ENCODE data around the gene KLHL29. TPM values are rescaled to one million over a fixed set of nuclear protein-coding genes. Genes with fewer than 3 reads are reported as not detected.

KLHL29 gene
- total RNA-seq, 1 donor from 2014 or later, result 5.5 TPM

- peaks cover 13% of the 10 kb centered on the region for H3K4me1 ChIP-seq (ENCODE audit: insufficient read depth, low read length)
- peak overlapping the region; percentile 18 for H3K27ac ChIP-seq (ENCODE audit: low read depth, low read length)
- no peak for TF ChIP-seq CTCF (IDR thresholded peaks at IDR 0.05; ENCODE audit: insufficient read depth, low read depth, low read length)
- no peak for TF ChIP-seq EZH2 (IDR thresholded peaks at IDR 0.05; ENCODE audit: insufficient read depth, low read length)
- H3K9me3 ChIP-seq (ENCODE audit: insufficient read depth, low read depth, low read length), result peaks cover 11% of the 10 kb centered on the region
- peak overlapping the region; percentile 65 for H2AFZ ChIP-seq (ENCODE audit: low read depth, low read length)
- no peaks in the 10 kb centered on the region for H3K27me3 ChIP-seq (ENCODE audit: insufficient read depth, low read length)
- Mint-ChIP-seq H3K4me3 (ENCODE audit: unreplicated experiment) (no peak overlapping the region), H3K4me1 (ENCODE audit: low read depth, unreplicated experiment) (peaks cover 15% of the 10 kb centered on the region), H3K27ac (ENCODE audit: unreplicated experiment) (peak overlapping the region; percentile 94), H3K9me3 (ENCODE audit: unreplicated experiment) (peaks cover 20% of the 10 kb centered on the region), H3K36me3 (ENCODE audit: low read depth, unreplicated experiment) (peaks cover 9% of the 10 kb centered on the region), H3K27me3 (ENCODE audit: low read depth, unreplicated experiment) (peaks cover 9% of the 10 kb centered on the region)
- peak overlapping the region; percentile 34 for H3K4me2 ChIP-seq (ENCODE audit: low read length)
- peak overlapping the region; percentile 8 for H3K9ac ChIP-seq (ENCODE audit: low read length)
- no peak overlapping the region for H3K4me3 ChIP-seq (ENCODE audit: insufficient read depth, low read depth, low read length)
- no peaks in the 10 kb centered on the region for H3K36me3 ChIP-seq (ENCODE audit: insufficient read depth, low read length)
- DNase-seq (ENCODE audit: low read depth) (peak; percentile 70), FAIRE-seq (no peak)
- peaks cover 4% of the 10 kb centered on the region for H4K20me1 ChIP-seq (ENCODE audit: insufficient read depth, low read length)
- H3K79me2 ChIP-seq (ENCODE audit: insufficient read depth, low read length), result no peaks in the 10 kb centered on the region
These were observed 217.1 kb downstream of the KLHL29 start for GRCh38 chr2:23602116-23602515.

- FAIRE-seq, result no peak
- Histone ChIP-seq H3K36me3 (ENCODE audit: insufficient read depth, low read length) (no peaks in the 10 kb centered on the region), H3K9me3 (ENCODE audit: insufficient read depth, low read depth, low read length) (peaks cover 11% of the 10 kb centered on the region), H3K4me2 (ENCODE audit: low read length) (no peak overlapping the region), H3K79me2 (ENCODE audit: insufficient read depth, low read length) (no peaks in the 10 kb centered on the region), H3K4me3 (ENCODE audit: insufficient read depth, low read depth, low read length) (no peak overlapping the region), H3K27ac (ENCODE audit: low read depth, low read length) (no peak overlapping the region), H2AFZ (ENCODE audit: low read depth, low read length) (no peak overlapping the region), H3K4me1 (ENCODE audit: insufficient read depth, low read length) (peaks cover 13% of the 10 kb centered on the region), H3K27me3 (ENCODE audit: insufficient read depth, low read length) (peaks cover 2% of the 10 kb centered on the region), H3K9ac (ENCODE audit: low read length) (no peak overlapping the region), H4K20me1 (ENCODE audit: insufficient read depth, low read length) (peaks cover 4% of the 10 kb centered on the region)
- no peak for DNase-seq (ENCODE audit: low read depth)
- H3K36me3 Mint-ChIP-seq (ENCODE audit: low read depth, unreplicated experiment), result peaks cover 9% of the 10 kb centered on the region
- no peak overlapping the region for H3K27ac Mint-ChIP-seq (ENCODE audit: unreplicated experiment)
- H3K4me3 Mint-ChIP-seq (ENCODE audit: unreplicated experiment), result no peak overlapping the region
- H3K9me3 Mint-ChIP-seq (ENCODE audit: unreplicated experiment), result peaks cover 25% of the 10 kb centered on the region
- TF ChIP-seq EZH2 (IDR thresholded peaks at IDR 0.05; ENCODE audit: insufficient read depth, low read length) (no peak), CTCF (IDR thresholded peaks at IDR 0.05; ENCODE audit: insufficient read depth, low read depth, low read length) (no peak)
- peaks cover 7% of the 10 kb centered on the region for H3K27me3 Mint-ChIP-seq (ENCODE audit: low read depth, unreplicated experiment)
- H3K4me1 Mint-ChIP-seq (ENCODE audit: low read depth, unreplicated experiment), result peaks cover 16% of the 10 kb centered on the region
These were observed 218.2 kb downstream of the KLHL29 start for GRCh38 chr2:23603156-23603555.

GRCh38 chr2:23603581-23603980, 218.6 kb downstream of the KLHL29 start:
- no peak for TF ChIP-seq EZH2 (IDR thresholded peaks at IDR 0.05; ENCODE audit: insufficient read depth, low read length)
- TF ChIP-seq CTCF (IDR thresholded peaks at IDR 0.05; ENCODE audit: insufficient read depth, low read depth, low read length), result no peak
- DNase-seq (ENCODE audit: low read depth) (no peak), FAIRE-seq (no peak)
- peaks cover 5% of the 10 kb centered on the region for H3K27me3 Mint-ChIP-seq (ENCODE audit: low read depth, unreplicated experiment)
- no peaks in the 10 kb centered on the region for H3K36me3 ChIP-seq (ENCODE audit: insufficient read depth, low read length)
- H3K4me3 Mint-ChIP-seq (ENCODE audit: unreplicated experiment), result no peak overlapping the region
- H3K36me3 Mint-ChIP-seq (ENCODE audit: low read depth, unreplicated experiment), result peaks cover 9% of the 10 kb centered on the region
- H3K4me1 Mint-ChIP-seq (ENCODE audit: low read depth, unreplicated experiment), result peaks cover 19% of the 10 kb centered on the region
- peaks cover 11% of the 10 kb centered on the region for H3K9me3 ChIP-seq (ENCODE audit: insufficient read depth, low read depth, low read length)
- no peak overlapping the region for H3K4me2 ChIP-seq (ENCODE audit: low read length)
- H4K20me1 ChIP-seq (ENCODE audit: insufficient read depth, low read length), result peaks cover 4% of the 10 kb centered on the region
- H3K79me2 ChIP-seq (ENCODE audit: insufficient read depth, low read length), result no peaks in the 10 kb centered on the region
- H2AFZ ChIP-seq (ENCODE audit: low read depth, low read length), result no peak overlapping the region
- H3K27ac ChIP-seq (ENCODE audit: low read depth, low read length), result no peak overlapping the region
- no peak overlapping the region for H3K4me3 ChIP-seq (ENCODE audit: insufficient read depth, low read depth, low read length)
- peaks cover 3% of the 10 kb centered on the region for H3K27me3 ChIP-seq (ENCODE audit: insufficient read depth, low read length)
- peaks cover 25% of the 10 kb centered on the region for H3K9me3 Mint-ChIP-seq (ENCODE audit: unreplicated experiment)
- H3K27ac Mint-ChIP-seq (ENCODE audit: unreplicated experiment), result no peak overlapping the region
- peaks cover 13% of the 10 kb centered on the region for H3K4me1 ChIP-seq (ENCODE audit: insufficient read depth, low read length)
- no peak overlapping the region for H3K9ac ChIP-seq (ENCODE audit: low read length)
